Heart left ventricle (tissue), 13 donors: ENCODE results near the gene CAPN14.
A peak's percentile ranks its signal among the peaks of the same experiment; 100 is the strongest.

ENCODE experiments used
- CTCF ChIP-seq, 12 donors: fragments of 200-600 bp; sonication (generic) in 4 of 12; IDR thresholded peaks; one replicate each; pipeline versions ENCODE4 v1.5.0 to v1.8.0; 2018 to 2022; ENCODE audit warnings: antibody characterized with exemption in 12 of 12, mild to moderate bottlenecking in 5 of 12
- POLR2A ChIP-seq, 2 donors: fragments of 450-650 bp; IDR thresholded peaks; one replicate each; pipeline ENCODE4 v1.6.1; 2017; ENCODE audit warnings: antibody characterized with exemption in 2 of 2, mild to moderate bottlenecking in 2 of 2, moderate library complexity in 2 of 2
- donor health status: ischemic (EF 13 %, LVEDD 7.1; RV severe dilation, severe dysfunction).
- donor health status: DM: no; HTN: yes; CAD: no.
- donor health status: DM: no; HTN: no; CAD: no.
- donor health status: ischemic (EF 25% LVEDD 6.9; RV normal size, moderate dysfunction).
- donor health status: ischemic (EF 25% LVEDD 5.7; RV mildly dilated, moderate dysfunction).
- donor health status: ischemic (EF 35%, LVEDD 5.7; RV mildly dilated, moderate dysfunction).
- donor health status: nonischemic (EF 11% LVEDD 7.7; RV severe dilation, severe dysfunction).
- donor health status: DM: yes; HTN: yes; CAD: no.
- donor health status: PGD.
- donor health status: ischemic (EF 29% LVEDD 5.4; RV normal size, mild dysfunction).
- donor health status: nonischemic (EF 23%, LVEDD 6.1; RV moderate dilation, normal function).

GRCh38 chr2:31170071-31170698 lies 47.1 kb downstream of the CAPN14 start:
- TF ChIP-seq POLR2A (IDR thresholded peaks at IDR 0.05) (no peak), CTCF (IDR thresholded peaks at IDR 0.05) (peak; percentile 83 to 95 (median 88))
